ENCODE results near the gene RCBTB2. TPM values are rescaled to one million over a fixed set of nuclear protein-coding genes. Genes with fewer than 3 reads are reported as not detected.
A peak's percentile ranks its signal among the peaks of the same experiment; 100 is the strongest.

The RCBTB2 gene
- total and polyA plus RNA-seq, 10 donors, result 6.7 to 19.6 (median 14.8) TPM

DNA sequence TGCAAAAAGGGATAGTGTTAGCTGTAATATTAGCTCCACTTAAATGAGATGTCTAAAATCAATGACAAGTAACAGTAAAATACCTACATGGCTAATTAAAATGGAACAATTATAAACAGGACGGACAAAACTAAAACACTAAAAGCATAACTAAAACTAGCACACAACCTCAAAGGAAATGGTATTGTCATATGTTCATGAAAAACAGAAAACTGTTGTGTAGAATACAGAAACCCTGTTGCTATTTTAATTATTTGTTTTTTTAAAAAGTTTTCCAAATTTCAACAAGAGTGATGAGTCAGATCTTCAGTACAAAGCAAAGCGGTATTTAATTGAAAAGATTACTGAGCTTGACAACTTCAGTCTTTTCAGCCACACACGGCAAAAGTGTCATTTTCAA is 4.2 kb downstream of the RCBTB2 start:
- intact Hi-C loops (cut with DNase I; ENCODE audit: low total_unique reads), result no loop called here
- Histone ChIP-seq H3K36me3 (no peaks in the 10 kb centered on the region), H3K27ac (peak overlapping the region in 2 of 8 donors; percentile 1 to 8), H3K4me1 (peaks cover 9 to 56% (median 21%) of the 10 kb centered on the region in 6 donors), H3K4me3 (no peak overlapping the region), H3K27me3 (replicated peaks in 1 of 7) (no peaks in the 10 kb centered on the region), H3K9me3 (no peaks in the 10 kb centered on the region)
- no peak for DNase-seq
- no peak for TF ChIP-seq POLR2AphosphoS5 (IDR thresholded peaks at IDR 0.05)
- TF ChIP-seq POLR2A (IDR thresholded peaks at IDR 0.05), result no peak
- TF ChIP-seq, protein P1, sequence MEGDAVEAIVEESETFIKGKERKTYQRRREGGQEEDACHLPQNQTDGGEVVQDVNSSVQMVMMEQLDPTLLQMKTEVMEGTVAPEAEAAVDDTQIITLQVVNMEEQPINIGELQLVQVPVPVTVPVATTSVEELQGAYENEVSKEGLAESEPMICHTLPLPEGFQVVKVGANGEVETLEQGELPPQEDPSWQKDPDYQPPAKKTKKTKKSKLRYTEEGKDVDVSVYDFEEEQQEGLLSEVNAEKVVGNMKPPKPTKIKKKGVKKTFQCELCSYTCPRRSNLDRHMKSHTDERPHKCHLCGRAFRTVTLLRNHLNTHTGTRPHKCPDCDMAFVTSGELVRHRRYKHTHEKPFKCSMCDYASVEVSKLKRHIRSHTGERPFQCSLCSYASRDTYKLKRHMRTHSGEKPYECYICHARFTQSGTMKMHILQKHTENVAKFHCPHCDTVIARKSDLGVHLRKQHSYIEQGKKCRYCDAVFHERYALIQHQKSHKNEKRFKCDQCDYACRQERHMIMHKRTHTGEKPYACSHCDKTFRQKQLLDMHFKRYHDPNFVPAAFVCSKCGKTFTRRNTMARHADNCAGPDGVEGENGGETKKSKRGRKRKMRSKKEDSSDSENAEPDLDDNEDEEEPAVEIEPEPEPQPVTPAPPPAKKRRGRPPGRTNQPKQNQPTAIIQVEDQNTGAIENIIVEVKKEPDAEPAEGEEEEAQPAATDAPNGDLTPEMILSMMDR (IDR thresholded peaks at IDR 0.05 in 8 of 11, conservative IDR thresholded peaks at IDR 0.05 in 3 of 11), result no peak
- 72 to 82% (median 79%) methylated on average over 3 of the region's 3 CpGs for WGBS, 5 donors

DNA sequence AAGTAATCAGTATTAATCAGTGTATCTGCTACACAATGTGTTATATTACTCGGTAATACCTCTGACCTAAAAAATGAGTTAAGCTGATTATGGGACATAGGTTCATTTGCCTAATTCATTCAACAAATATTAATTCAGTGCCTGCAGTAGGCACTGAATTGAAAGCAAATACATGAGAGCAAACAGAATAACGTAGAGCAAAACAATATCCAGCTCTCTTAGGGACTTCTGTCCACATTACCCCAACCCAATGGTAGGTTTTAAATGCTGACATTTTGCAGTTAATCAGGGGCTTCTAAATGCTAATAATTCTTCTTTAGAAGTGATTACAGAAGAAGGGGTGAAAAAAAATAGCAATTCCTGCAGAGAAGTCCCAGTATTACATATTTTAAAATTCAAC is 4.9 kb downstream of the RCBTB2 start:
- Histone ChIP-seq H3K27me3 (replicated peaks in 1 of 7) (no peaks in the 10 kb centered on the region), H3K4me1 (peaks cover 4 to 49% (median 13%) of the 10 kb centered on the region in 6 donors), H3K9me3 (no peaks in the 10 kb centered on the region), H3K4me3 (no peak overlapping the region), H3K27ac (peak overlapping the region in 1 of 8 donors; percentile 8), H3K36me3 (no peaks in the 10 kb centered on the region)
- intact Hi-C loops (cut with DNase I; ENCODE audit: low total_unique reads), result no loop called here
- TF ChIP-seq, protein P1 (IDR thresholded peaks at IDR 0.05 in 8 of 11, conservative IDR thresholded peaks at IDR 0.05 in 3 of 11), result no peak
- TF ChIP-seq POLR2AphosphoS5 (IDR thresholded peaks at IDR 0.05) (no peak), POLR2A (IDR thresholded peaks at IDR 0.05) (no peak)
- no peak for DNase-seq
- WGBS, 5 donors, result 80 to 91% (median 86%) methylated on average over 2 of the region's 2 CpGs

DNA sequence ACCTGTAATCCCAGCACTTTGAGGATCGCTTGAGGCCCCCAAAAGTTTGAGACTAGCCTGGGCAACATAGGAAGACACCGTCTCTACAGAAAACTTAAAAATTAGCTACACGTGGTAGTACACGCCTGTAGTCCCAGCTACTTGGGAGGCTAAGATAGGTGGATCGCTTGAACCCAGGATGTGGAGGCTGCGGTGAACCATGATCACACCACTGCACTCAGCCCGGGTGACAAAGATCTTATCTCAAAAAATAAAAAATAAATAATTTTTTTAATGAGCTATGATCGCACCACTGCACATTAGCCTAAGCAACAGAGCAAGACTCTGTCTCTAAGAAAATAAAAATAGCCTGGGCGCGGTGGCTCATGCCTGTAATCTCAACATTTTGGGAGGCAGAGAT is 6.6 kb downstream of the RCBTB2 start:
- Histone ChIP-seq H3K27ac (peak overlapping the region in 1 of 8 donors; percentile 13), H3K36me3 (peaks cover 0 to 8% (median 0%) of the 10 kb centered on the region in 6 donors), H3K4me3 (no peak overlapping the region), H3K4me1 (peaks cover 0 to 38% (median 8%) of the 10 kb centered on the region in 6 donors), H3K9me3 (no peaks in the 10 kb centered on the region), H3K27me3 (replicated peaks in 1 of 7) (no peaks in the 10 kb centered on the region)
- 82 to 89% (median 88%) methylated on average over 10 of the region's 10 CpGs for WGBS, 5 donors
- DNase-seq, result no peak
- no peak for TF ChIP-seq POLR2A (IDR thresholded peaks at IDR 0.05)
- TF ChIP-seq, protein P1 (IDR thresholded peaks at IDR 0.05 in 8 of 11, conservative IDR thresholded peaks at IDR 0.05 in 3 of 11), result no peak
- no peak for TF ChIP-seq POLR2AphosphoS5 (IDR thresholded peaks at IDR 0.05)
- intact Hi-C loops (cut with DNase I; ENCODE audit: low total_unique reads), result no loop called here

DNA sequence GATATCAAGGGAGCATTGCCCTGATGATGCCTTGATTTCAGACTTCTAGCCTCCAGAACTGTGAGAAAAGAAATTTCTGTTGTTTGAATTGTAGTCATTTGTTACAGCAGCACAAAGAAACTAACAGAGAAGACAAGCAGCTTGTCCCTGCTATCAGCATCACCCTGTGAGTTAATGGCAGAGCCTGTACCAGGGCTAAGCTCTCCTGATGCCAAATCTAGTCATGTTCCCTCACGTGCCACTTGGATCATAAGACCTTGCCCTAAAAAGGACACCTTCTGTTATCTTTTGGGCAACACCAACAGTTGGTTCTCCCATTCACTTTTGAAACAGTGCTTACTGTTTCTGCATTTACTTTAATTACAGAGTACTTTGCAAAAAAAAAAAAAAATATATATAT is 14.8 kb downstream of the RCBTB2 start:
- H3K27ac ChIP-seq, result no peak overlapping the region
- no peaks in the 10 kb centered on the region for H3K4me1 ChIP-seq
- no peaks in the 10 kb centered on the region for H3K9me3 ChIP-seq
- WGBS, 5 donors, result 95 to 100% (median 96%) methylated on average over 1 of the region's 1 CpG
- TF ChIP-seq POLR2A (IDR thresholded peaks at IDR 0.05) (no peak), POLR2AphosphoS5 (IDR thresholded peaks at IDR 0.05) (no peak)
- TF ChIP-seq, protein P1 (IDR thresholded peaks at IDR 0.05 in 8 of 11, conservative IDR thresholded peaks at IDR 0.05 in 3 of 11), result no peak
- no peaks in the 10 kb centered on the region for H3K27me3 ChIP-seq (replicated peaks in 1 of 7)
- H3K36me3 ChIP-seq, result peaks cover 0 to 39% (median 0%) of the 10 kb centered on the region in 6 donors
- intact Hi-C loops (cut with DNase I; ENCODE audit: low total_unique reads), result no loop called here
- no peak overlapping the region for H3K4me3 ChIP-seq
- no peak for DNase-seq

Measured in spleen (tissue), 11 donors.